Vagina (tissue), 2 donors: ENCODE data around the gene OSBPL6.

Source experiments
- CTCF ChIP-seq, 3 experiments: fragments of 450-650 bp in 2 of 3; fragments of 200-600 bp in 1 of 3; sonication (generic) in 1 of 3; IDR thresholded peaks; one replicate each; pipeline ENCODE4 v1.5.1; 2017 to 2019; ENCODE audit warnings: antibody characterized with exemption in 3 of 3, mild to moderate bottlenecking in 2 of 3, moderate library complexity in 2 of 3
- POLR2A ChIP-seq, 2 donors: fragments of 450-650 bp; IDR thresholded peaks; one replicate each; pipeline ENCODE4 v1.6.1; 2017; ENCODE audit warnings: antibody characterized with exemption in 2 of 2, mild to moderate bottlenecking in 2 of 2, moderate library complexity in 2 of 2

GRCh38 chr2:178242552-178242883, 48.2 kb downstream of the OSBPL6 start:
- TF ChIP-seq POLR2A (IDR thresholded peaks at IDR 0.05), result no peak
- TF ChIP-seq CTCF (IDR thresholded peaks at IDR 0.05), result no peak
